GM12878 (cell line): ENCODE data around the gene ADGRE2. TPM values are rescaled to one million over a fixed set of nuclear protein-coding genes. Genes with fewer than 3 reads are reported as not detected.

ENCODE experiments used
- ATF7 ChIP-seq: fragments of 450-650 bp; IDR thresholded peaks from 2 replicates; pipeline ENCODE4 v1.6.1; 2016; ENCODE audit warnings: low read depth, mild to moderate bottlenecking
- BMI1 ChIP-seq: fragments of 450-650 bp; IDR thresholded peaks from 2 replicates; pipeline ENCODE4 v1.6.1; 2016; ENCODE audit warnings: mild to moderate bottlenecking, moderate library complexity, borderline replicate concordance
- CEBPB ChIP-seq, 2 experiments: fragments of 150-350 bp in 1 of 2; IDR thresholded peaks; 2 replicates each; pipeline ENCODE4 v1.6.1; 2012 to 2014; ENCODE audit warnings: low read depth in 2 of 2, low read length in 2 of 2, borderline replicate concordance in 1 of 2, inconsistent platforms in 1 of 2
- CHD1 ChIP-seq: IDR thresholded peaks from 2 replicates; pipeline ENCODE4 v1.6.1; 2012; ENCODE audit warnings: low read depth, low read length, improper control_type of control experiment
- CHD4 ChIP-seq: fragments of 200-600 bp; sonication (generic); IDR thresholded peaks from 2 replicates; pipeline ENCODE4 v1.6.1; 2016; ENCODE audit warnings: mild to moderate bottlenecking
- ELK1 ChIP-seq: IDR thresholded peaks from 2 replicates; pipeline ENCODE4 v1.6.1; 2012; ENCODE audit warnings: low read depth, low read length, improper control_type of control experiment
- EP300 ChIP-seq, 2 experiments: fragments of 150-350 bp in 1 of 2; IDR thresholded peaks; 2 replicates each; pipeline ENCODE4 v1.6.1; 2011 to 2012; ENCODE audit warnings: low read depth in 2 of 2, low read length in 2 of 2, borderline replicate concordance in 1 of 2, improper control_type of control experiment in 1 of 2, inconsistent platforms in 1 of 2; ENCODE audit not compliant: control insufficient read depth in 1 of 2
- NFYA ChIP-seq: IDR thresholded peaks from 2 replicates; pipeline ENCODE4 v1.6.1; 2011; ENCODE audit warnings: low read depth, mild to moderate bottlenecking, low read length, improper control_type of control experiment, borderline replicate concordance
- NKRF ChIP-seq: fragments of 450-650 bp; conservative IDR thresholded peaks from 2 replicates; pipeline ENCODE4 v1.6.1; 2017; ENCODE audit warnings: mild to moderate bottlenecking, moderate library complexity
- NR2C1 ChIP-seq: fragments of 450-650 bp; IDR thresholded peaks from 2 replicates; pipeline ENCODE4 v1.6.1; 2017; ENCODE audit warnings: antibody characterized with exemption, mild to moderate bottlenecking, moderate library complexity
- PAX8 ChIP-seq: fragments of 450-650 bp; IDR thresholded peaks from 2 replicates; pipeline ENCODE4 v1.6.1; 2017; ENCODE audit warnings: mild to moderate bottlenecking, moderate library complexity
- PML ChIP-seq: IDR thresholded peaks from 2 replicates; pipeline ENCODE4 v1.6.1; 2012; ENCODE audit warnings: low read length, inconsistent platforms
- RAD21 ChIP-seq: IDR thresholded peaks from 2 replicates; pipeline ENCODE4 v1.6.1; 2011; ENCODE audit warnings: mild to moderate bottlenecking, low read depth, low read length, moderate library complexity; ENCODE audit not compliant: insufficient read depth
- SIN3A ChIP-seq: IDR thresholded peaks from 2 replicates; pipeline ENCODE4 v1.6.1; 2012; ENCODE audit warnings: low read depth, low read length, improper control_type of control experiment
- USF2 ChIP-seq: IDR thresholded peaks from 2 replicates; pipeline ENCODE4 v1.6.1; 2011; ENCODE audit warnings: low read depth, low read length, improper control_type of control experiment, borderline replicate concordance
- WRNIP1 ChIP-seq: IDR thresholded peaks from 2 replicates; pipeline ENCODE4 v1.6.1; 2011; ENCODE audit warnings: low read depth, low read length, improper control_type of control experiment, borderline replicate concordance
- ZBTB33 ChIP-seq: fragments of 450-650 bp; IDR thresholded peaks from 2 replicates; pipeline ENCODE4 v1.6.1; 2017; ENCODE audit warnings: mild to moderate bottlenecking
- ZBTB4 ChIP-seq: fragments of 450-650 bp; formaldehyde crosslinking; IDR thresholded peaks from 2 replicates; pipeline ENCODE4 v1.4.0; 2022; ENCODE audit warnings: mild to moderate bottlenecking, moderate library complexity
- ZNF622 ChIP-seq: fragments of 450-650 bp; IDR thresholded peaks from 2 replicates; pipeline ENCODE4 v1.6.1; 2017; ENCODE audit warnings: mild to moderate bottlenecking, inconsistent platforms
- ZZZ3 ChIP-seq: IDR thresholded peaks from 2 replicates; pipeline ENCODE4 v1.6.1; 2011; ENCODE audit warnings: low read depth; ENCODE audit not compliant: control insufficient read depth, insufficient read length
- polyA plus RNA-seq, 11 experiments: library from polyadenylated mRNA; depleted of rRNA in 4 of 11; unstranded in 6 of 11; stranded (reverse) in 5 of 11; fragments of >200 nt; fragmentation: Nextera tagmentation in 4 of 11; fragmentation: Illumina TruSeq in 1 of 11; extraction: Ambion mirVana in 4 of 11; extraction: Trizol in 1 of 11; gene quantifications; 1 replicate in 1 of 11; 2 replicates in 10 of 11; pipeline versions ENCODE4 v1.2.1 to v1.2.3, GENCODE V29; 2011 to 2016; ENCODE audit warnings: inconsistent platforms in 2 of 11, missing spikeins in 2 of 11, low read depth in 1 of 11
- total RNA-seq, 4 experiments: library from RNA; depleted of rRNA in 3 of 4; stranded (reverse); fragments of >200 nt in 3 of 4; fragmentation: Illumina TruSeq in 1 of 4; extraction: Trizol in 1 of 4; gene quantifications; 2 replicates each; pipeline versions ENCODE4 v1.2.1 to v1.2.3, GENCODE V29; 2013 to 2021

Gene ADGRE2
- total and polyA plus RNA-seq, 10 of the 15 experiments (the other 5 are each of a cell fraction or from before 2014, with no cell fraction given), result 0.15 to 12.7 (median 4.6) TPM

- TF ChIP-seq ZBTB4 (no peak), CHD1 (no peak), NR2C1 (peak; percentile 76), ZNF622 (no peak), ZZZ3 (no peak), USF2 (no peak), EP300 (IDR thresholded peaks at IDR 0.05; ENCODE audit: borderline replicate concordance in 1 of 2, control insufficient read depth in 1 of 2, low read depth in 2 of 2, low read length in 2 of 2) (peak in 1 of 2 experiments; percentile 27; a peak in 1 of 4 replicates), WRNIP1 (no peak), PML (peak; percentile 79; the same call in 1 of the 2 replicates), ZBTB33 (no peak), ELK1 (peak; percentile 94), RAD21 (no peak), SIN3A (no peak), NFYA (no peak), BMI1 (no peak), CHD4 (no peak), NKRF (peak; percentile 73; the same call in 1 of the 2 replicates), CEBPB (IDR thresholded peaks at IDR 0.05; ENCODE audit: borderline replicate concordance in 1 of 2, low read depth in 2 of 2, low read length in 2 of 2) (no peak), ATF7 (no peak), PAX8 (no peak)
These were observed 88.5 kb downstream of the ADGRE2 start, which contains the start of gene ZNF333 (continued) for GRCh38 chr19:14689598-14690503.
